Body of pancreas (tissue), 4 donors: Measurements from ENCODE around the gene CCSER1. TPM values are rescaled to one million over a fixed set of nuclear protein-coding genes. Genes with fewer than 3 reads are reported as not detected.

ENCODE experiments used
- ATAC-seq: fragments of 150-250 bp; one replicate; pipeline ENCODE4 v1.9.1; 2016
- DNase-seq, 4 donors: peaks; one replicate each; pipeline ENCODE4 v3.0.0-alpha.2; 2019
- H3K27ac ChIP-seq, 4 donors: fragments of 200-600 bp; sonication (generic); 1 replicate in 3 of 4; 2 replicates in 1 of 4; pipeline versions ENCODE4 v1.5.1 to v1.6.1; 2016 to 2019; ENCODE audit warnings: mild to moderate bottlenecking in 1 of 4, mixed read lengths in 1 of 4, moderate library complexity in 1 of 4
- H3K27me3 ChIP-seq, 2 donors: fragments of 200-600 bp; sonication (generic); one replicate each; pipeline ENCODE4 v1.6.0; 2016; ENCODE audit warnings: mild to moderate bottlenecking in 1 of 2
- H3K36me3 ChIP-seq, 2 donors: fragments of 200-600 bp; sonication (generic); replicated peaks in 1 of 2; 2 replicates each; pipeline ENCODE4 v1.5.1; 2016; ENCODE audit warnings: low read depth in 2 of 2; ENCODE audit not compliant: insufficient read depth in 1 of 2
- H3K4me1 ChIP-seq: fragments of 200-600 bp; sonication (generic); one replicate; pipeline ENCODE4 v1.6.0; 2016
- H3K4me3 ChIP-seq, 2 donors: fragments of 200-600 bp; sonication (generic); 1 replicate in 1 of 2; 2 replicates in 1 of 2; pipeline ENCODE4 v1.5.1; 2016 to 2019
- H3K9me3 ChIP-seq, 3 donors: fragments of 200-600 bp; sonication (generic); 1 replicate in 2 of 3; 2 replicates in 1 of 3; pipeline ENCODE4 v1.5.1; 2016
- POLR2A ChIP-seq, 3 donors: fragments of 450-650 bp; IDR thresholded peaks; one replicate each; pipeline ENCODE4 v1.6.1; 2016; ENCODE audit warnings: antibody characterized with exemption in 3 of 3, mild to moderate bottlenecking in 2 of 3
- WGBS, 2 donors: methylation state at CpG; one replicate each; pipeline ENCODE4 v1.1.5; 2017; 5-methylcytosine and 5-hydroxymethylcytosine counted together
- intact Hi-C: fragments of 100-400 bp; cut with DNase I; formaldehyde crosslinking; loops from one replicate; pipeline ENCODE4 v1.15.1; 2023
- total RNA-seq, 2 donors: library from RNA; depleted of rRNA; stranded (reverse); fragments of >200 nt; gene quantifications; one replicate each; pipeline ENCODE4 v1.1.0, GENCODE V29; 2016
- TF ChIP-seq, protein P1 (sequence below), 7 experiments: fragments of 450-650 bp in 4 of 7; fragments of 200-600 bp in 3 of 7; sonication (generic) in 3 of 7; IDR thresholded peaks; one replicate each; pipeline ENCODE4 v1.5.1; 2016 to 2019; ENCODE audit warnings: antibody characterized with exemption in 7 of 7

The CCSER1 gene
- total RNA-seq, 2 donors from 2014 or later, result 13.2 to 14.5 TPM

DNA sequence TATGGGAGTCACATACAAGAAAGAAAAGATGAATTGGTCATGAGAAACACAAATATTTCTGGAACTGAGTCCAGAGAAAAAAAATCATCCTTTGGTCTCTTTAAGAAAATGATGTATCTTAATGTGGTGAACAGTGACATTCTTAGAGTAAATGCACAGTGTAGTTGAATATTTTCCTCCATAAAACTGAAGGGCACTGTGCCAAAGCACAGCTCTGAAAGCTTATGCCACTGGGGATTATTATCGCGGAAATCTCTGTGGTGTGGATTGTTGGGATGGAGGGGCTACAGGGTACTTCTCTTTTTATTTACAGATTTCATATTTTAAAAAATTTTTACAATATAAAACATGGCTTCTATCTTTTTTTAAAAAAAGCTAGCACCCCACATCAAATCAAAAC, 908.1 kb downstream of the CCSER1 start:
- Histone ChIP-seq H3K27ac (no peak overlapping the region), H3K4me3 (no peak overlapping the region), H3K4me1 (peaks cover 9% of the 10 kb centered on the region), H3K27me3 (no peaks in the 10 kb centered on the region), H3K9me3 (no peaks in the 10 kb centered on the region), H3K36me3 (no peaks in the 10 kb centered on the region)
- no peak for ATAC-seq
- 89 to 94% methylated on average over 2 of the region's 2 CpGs for WGBS, 2 donors
- intact Hi-C loops, result no loop called here
- no peak for DNase-seq
- TF ChIP-seq, protein P1, sequence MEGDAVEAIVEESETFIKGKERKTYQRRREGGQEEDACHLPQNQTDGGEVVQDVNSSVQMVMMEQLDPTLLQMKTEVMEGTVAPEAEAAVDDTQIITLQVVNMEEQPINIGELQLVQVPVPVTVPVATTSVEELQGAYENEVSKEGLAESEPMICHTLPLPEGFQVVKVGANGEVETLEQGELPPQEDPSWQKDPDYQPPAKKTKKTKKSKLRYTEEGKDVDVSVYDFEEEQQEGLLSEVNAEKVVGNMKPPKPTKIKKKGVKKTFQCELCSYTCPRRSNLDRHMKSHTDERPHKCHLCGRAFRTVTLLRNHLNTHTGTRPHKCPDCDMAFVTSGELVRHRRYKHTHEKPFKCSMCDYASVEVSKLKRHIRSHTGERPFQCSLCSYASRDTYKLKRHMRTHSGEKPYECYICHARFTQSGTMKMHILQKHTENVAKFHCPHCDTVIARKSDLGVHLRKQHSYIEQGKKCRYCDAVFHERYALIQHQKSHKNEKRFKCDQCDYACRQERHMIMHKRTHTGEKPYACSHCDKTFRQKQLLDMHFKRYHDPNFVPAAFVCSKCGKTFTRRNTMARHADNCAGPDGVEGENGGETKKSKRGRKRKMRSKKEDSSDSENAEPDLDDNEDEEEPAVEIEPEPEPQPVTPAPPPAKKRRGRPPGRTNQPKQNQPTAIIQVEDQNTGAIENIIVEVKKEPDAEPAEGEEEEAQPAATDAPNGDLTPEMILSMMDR (IDR thresholded peaks at IDR 0.05), result no peak
- no peak for TF ChIP-seq POLR2A (IDR thresholded peaks at IDR 0.05)

DNA sequence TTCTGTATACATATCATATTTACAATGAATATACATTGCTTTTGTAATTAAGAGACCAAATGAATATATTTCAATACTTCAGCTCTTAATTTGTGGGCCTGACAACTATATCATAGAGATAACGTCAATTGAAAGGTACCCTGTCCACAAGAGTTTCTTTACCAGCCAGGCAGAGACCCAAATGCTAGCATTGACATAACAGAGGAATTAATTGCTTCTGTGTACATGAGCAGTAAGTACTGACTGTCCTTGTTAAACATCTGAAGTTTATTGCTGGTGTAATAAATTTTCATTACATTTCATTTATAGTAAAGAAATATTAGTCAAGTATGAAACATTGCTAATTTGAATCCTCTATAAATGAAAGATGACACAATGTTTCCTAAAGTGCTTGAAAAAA, 910.8 kb downstream of the CCSER1 start:
- Histone ChIP-seq H3K4me1 (peaks cover 4% of the 10 kb centered on the region), H3K4me3 (no peak overlapping the region), H3K27me3 (no peaks in the 10 kb centered on the region), H3K9me3 (no peaks in the 10 kb centered on the region), H3K36me3 (no peaks in the 10 kb centered on the region), H3K27ac (no peak overlapping the region)
- WGBS, 2 donors, result 85 to 92% methylated on average over 1 of the region's 1 CpG
- DNase-seq (no peak), ATAC-seq (no peak)
- intact Hi-C loops, result no loop called here
- TF ChIP-seq, protein P1 (IDR thresholded peaks at IDR 0.05), result no peak
- no peak for TF ChIP-seq POLR2A (IDR thresholded peaks at IDR 0.05)

DNA sequence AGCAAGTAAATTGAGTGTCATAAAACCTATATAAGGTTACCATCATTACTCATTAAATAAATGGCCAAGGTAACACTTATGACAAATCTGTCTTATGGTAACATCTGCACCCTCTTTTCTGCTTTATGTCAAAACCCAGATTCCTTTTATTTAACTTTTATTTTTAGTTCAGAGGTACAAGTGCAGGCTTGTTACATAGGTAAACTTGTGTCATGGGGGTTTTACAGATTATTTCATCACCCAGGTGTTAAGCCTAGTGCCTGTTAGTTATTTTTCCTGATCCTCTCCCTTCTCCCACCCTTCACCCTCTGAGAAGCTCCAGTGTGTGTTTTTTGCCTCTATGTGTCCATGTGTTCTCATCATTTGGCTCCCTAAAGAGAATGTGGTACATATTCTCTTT, 930.7 kb downstream of the CCSER1 start:
- H3K36me3 ChIP-seq, result no peaks in the 10 kb centered on the region
- TF ChIP-seq POLR2A (IDR thresholded peaks at IDR 0.05), result no peak
- TF ChIP-seq, protein P1 (IDR thresholded peaks at IDR 0.05), result no peak

DNA sequence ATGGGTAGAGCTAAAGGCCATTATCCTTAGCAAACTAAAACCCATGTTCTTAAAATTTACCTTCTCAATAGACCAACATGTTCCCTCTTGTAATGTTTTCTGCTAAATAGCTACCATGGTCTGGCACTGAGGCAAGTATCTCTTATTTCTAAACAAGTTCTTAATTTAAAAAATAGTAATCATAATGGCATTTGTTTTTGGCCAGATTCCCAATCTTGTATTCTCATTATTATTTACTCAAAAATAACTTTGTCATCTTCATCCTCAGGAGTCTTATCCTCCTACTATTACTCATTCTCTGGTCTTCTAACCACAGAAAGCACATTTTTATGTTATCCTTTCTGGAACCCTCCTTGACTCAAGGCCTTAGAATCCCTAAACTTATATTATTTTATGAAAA, 931.2 kb downstream of the CCSER1 start:
- H3K9me3 ChIP-seq, result no peaks in the 10 kb centered on the region
- no peaks in the 10 kb centered on the region for H3K27me3 ChIP-seq
- TF ChIP-seq, protein P1 (IDR thresholded peaks at IDR 0.05), result no peak
- no peak for TF ChIP-seq POLR2A (IDR thresholded peaks at IDR 0.05)
- no peak overlapping the region for H3K27ac ChIP-seq
- ATAC-seq, result no peak
- H3K4me1 ChIP-seq, result no peaks in the 10 kb centered on the region
- intact Hi-C loops, result no loop called here
- H3K36me3 ChIP-seq, result no peaks in the 10 kb centered on the region
- H3K4me3 ChIP-seq, result no peak overlapping the region
- DNase-seq, result no peak

More for the DNA sequence above, 930.7 kb downstream of the CCSER1 start:
- no peak overlapping the region for H3K27ac ChIP-seq
- no peak for ATAC-seq
- no peaks in the 10 kb centered on the region for H3K9me3 ChIP-seq
- H3K4me3 ChIP-seq, result no peak overlapping the region
- H3K4me1 ChIP-seq, result no peaks in the 10 kb centered on the region
- DNase-seq, result no peak
- H3K27me3 ChIP-seq, result no peaks in the 10 kb centered on the region
- intact Hi-C loops, result no loop called here

DNA sequence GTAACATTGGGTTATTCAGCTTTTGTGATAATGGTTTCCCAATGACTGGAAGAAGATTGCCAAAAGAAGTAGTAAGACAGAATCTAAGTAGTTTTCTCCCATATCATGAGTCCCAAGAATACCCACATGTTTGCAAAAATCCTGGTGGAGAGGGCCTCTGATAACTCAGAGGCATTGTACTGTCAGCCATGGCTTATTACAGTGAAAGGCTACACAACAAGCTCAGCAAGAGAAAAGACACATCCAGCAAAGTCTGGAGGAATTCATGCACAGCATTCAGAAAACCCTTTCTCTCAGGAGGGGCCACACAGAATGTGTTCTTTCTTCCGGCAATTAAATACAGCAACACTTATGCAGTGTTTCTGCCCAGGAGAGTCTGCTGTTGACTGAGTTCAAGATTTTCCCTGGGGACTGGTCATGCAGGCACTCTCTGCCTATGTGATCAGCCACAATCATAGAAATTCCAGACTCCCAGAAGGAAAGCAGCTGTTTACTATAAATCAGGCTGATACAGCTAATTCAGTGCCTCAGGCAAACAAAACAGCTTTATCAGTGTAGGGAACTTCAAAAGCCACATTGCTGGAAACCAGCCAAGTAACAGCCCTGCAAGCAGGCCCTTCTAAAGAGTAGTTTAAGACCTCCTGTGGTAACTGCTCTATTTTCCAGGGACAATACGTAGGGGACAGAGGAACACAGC, 937.1 kb downstream of the CCSER1 start:
- Histone ChIP-seq H3K4me1 (peaks cover 11% of the 10 kb centered on the region), H3K9me3 (no peaks in the 10 kb centered on the region), H3K4me3 (no peak overlapping the region), H3K36me3 (no peaks in the 10 kb centered on the region), H3K27ac (no peak overlapping the region), H3K27me3 (no peaks in the 10 kb centered on the region)
- peak; percentile 18 to 35 (median 26) for DNase-seq
- intact Hi-C loops, result no loop called here
- TF ChIP-seq, protein P1 (IDR thresholded peaks at IDR 0.05), result no peak
- no peak for TF ChIP-seq POLR2A (IDR thresholded peaks at IDR 0.05)
- ATAC-seq, result peak; percentile 55
- 39 to 46% methylated on average over 2 of the region's 2 CpGs for WGBS, 2 donors
